NCI-H2196 (cell line): ENCODE measurements around the gene ABCD2.
"Not testable (repeated sequence)": the region's sequence is repeated elsewhere in the genome, so short reads cannot be mapped to it uniquely, and the experiment has no call there.

ENCODE experiments used
- DNase-seq: peaks from one replicate; lab custom pipeline; 2025; ENCODE audit not compliant: unreplicated experiment; lab: John Stamatoyannopoulos, UW

ABCD2 gene

DNA sequence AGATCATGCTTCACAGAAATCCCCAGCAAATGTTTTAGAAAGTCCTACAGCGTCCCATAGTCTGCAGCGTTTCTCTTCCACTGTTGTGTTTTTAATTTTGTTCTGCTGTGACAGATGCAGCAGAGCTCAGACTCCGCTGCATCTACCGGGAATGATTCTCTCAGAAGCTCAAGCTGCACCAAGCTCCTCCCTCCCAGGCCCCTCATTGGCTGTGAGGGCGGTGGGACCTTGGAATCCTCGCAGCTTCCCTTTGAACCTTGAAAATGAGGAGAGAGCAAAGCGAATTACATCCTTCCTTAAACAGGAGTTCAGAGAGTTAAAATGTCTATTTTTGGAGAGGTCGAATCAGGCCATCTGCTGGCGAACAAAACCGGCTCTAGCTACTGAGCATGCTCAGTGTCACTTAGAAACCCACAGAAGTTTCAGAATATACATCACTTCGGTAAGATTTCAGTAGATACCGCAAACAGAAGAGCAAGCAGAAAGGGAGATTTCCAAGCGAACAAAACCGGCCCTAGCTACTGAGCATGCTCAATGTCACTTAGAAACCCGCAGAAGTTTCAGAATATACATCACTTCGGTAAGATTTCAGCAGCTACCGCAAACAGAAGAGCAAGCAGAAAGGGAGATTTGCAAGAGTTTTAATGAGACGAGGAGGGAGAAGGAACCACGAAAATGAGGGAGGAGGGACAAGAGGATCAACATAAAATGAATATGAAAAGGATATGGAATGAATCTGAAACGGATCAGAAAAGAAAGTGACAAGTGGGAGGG, at the start of gene ABCD2:
ABCD2 (minus strand) TSS at position 144 of the 774 bp plus-strand sequence. CDS start 188 bp downstream, outside the sequence.
- peak; percentile 2 for DNase-seq

DNA sequence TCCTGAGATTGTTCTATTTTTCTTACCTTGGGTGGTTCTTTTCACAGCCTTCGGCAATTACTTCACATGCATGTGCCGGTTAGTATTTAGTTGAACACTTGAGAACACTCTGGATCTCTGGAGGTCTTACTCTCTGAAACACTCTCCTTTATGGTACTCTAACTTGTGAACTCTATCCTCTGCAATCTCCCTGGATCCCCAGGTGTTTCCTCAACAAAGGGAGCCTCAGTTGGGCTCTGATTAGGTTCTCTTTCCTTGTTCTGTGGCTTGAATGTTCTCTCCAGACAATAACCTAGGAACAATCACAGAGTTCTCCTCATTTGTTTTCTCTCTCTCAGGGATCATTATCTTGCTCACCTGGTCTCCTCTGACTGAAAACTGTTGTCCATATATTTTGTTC, 40.5 kb upstream of the ABCD2 start:
- no peak for DNase-seq

DNA sequence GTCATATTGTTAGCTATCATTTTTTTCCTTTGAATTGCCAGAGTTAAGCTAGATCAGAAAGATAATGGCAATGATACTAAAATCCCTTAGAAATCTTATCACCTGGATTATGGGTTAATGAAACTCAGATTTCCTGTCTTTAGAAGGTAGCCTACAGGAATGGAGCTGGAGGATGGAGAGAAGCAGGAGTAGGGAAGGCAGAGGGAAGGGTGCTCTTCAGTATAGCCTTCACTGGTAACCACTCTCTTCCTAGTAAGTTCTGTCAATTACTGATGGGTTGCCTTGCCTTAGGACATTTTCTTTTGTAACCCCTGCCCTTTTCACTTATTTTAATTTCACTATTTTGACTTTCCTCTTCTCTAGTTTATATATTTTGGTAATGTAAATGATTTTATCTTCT, 27.8 kb upstream of the ABCD2 start:
- DNase-seq, result no peak

DNA sequence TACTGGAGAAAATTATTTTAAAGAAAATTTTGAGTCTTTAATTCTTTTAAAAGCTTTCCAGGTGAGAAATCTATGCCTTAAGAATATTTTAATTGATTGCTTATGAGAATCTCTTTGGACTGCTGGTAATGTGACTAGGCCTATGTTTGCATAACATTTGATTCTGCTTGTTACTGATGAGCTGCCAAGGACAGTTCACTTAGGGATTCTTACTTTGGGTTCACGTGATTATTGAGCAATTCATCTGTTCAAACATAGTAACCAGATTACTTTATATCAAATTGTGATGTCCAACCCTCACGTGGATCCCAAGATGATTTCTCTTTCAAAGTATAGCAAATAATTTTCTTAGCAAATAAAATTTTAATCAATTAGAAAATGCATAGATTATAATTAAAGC, 27.4 kb upstream of the ABCD2 start:
- DNase-seq, result no peak

DNA sequence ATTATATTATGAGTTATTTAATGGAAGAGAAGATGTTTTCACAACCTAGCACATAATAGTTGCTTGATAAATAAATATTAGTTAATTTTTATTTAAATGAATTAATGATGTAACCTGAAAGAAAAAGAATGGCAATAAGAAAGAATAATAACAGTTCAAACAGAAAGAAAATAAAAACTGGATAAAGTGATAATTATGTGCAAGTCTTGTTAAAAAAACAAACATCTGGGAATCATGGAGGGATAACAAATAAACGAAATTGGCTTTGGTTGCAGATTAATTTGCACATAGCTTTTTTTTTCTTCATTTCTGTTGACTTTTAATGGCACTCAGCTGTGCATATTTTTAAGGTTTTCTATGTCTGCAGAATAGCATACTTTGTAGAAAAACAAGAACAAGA, 23.4 kb upstream of the ABCD2 start:
- DNase-seq, result no peak

DNA sequence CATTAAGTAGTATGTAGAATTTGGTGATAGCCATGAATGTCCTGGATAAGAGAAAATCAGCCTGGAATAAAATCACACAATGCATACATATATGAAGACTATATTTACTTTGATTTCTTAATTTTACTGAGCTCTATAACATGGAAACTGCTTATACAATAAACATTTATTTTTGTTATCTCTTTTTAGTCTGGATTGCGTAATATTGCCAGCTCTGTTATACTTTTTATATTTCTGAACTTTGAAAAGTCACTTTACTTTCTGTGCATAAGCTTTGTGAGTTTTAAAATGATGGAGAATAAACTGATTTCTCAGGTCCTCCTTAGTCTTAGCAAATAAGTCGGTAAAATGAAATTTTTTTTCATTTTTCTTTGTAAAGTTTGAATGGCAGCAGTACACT, 19.2 kb upstream of the ABCD2 start:
- DNase-seq, result no peak

DNA sequence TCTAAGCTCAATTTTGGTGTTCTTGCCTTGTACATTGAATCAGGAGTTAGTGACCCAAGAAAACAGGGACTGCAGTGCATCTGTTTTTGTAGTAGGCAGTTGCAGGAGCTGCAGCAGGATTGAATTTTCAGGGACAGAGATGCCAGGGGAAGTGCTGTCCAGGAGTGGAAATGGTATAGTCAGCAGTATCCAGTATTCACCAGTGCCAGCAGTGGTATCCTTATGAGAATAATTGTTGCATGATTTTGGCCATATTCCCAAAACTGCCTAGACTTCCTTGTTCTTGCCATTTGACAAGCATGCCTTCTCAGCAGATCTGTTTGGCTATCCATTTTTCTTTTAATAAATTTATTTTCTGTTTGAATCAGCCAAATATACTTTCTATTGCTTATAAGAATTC, 18.6 kb upstream of the ABCD2 start:
- no peak for DNase-seq

DNA sequence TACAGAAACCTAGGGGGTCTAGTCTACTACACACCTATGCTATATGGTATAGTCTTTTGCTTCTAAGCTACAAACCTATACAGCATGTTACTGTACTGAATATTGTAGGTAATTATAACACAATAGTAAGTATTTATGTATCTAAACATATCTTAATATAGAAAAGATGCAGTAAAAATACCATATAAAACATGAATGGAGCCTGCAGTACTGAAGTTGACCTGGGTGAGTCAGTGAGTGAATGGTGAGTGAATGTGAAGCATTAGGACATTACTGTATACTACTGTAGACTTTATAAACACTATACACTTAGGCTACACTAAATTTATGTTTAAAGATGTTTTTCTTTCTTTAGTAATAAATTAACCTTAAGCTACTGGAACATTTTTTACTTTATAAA, 13.1 kb upstream of the ABCD2 start:
- DNase-seq, result no peak

DNA sequence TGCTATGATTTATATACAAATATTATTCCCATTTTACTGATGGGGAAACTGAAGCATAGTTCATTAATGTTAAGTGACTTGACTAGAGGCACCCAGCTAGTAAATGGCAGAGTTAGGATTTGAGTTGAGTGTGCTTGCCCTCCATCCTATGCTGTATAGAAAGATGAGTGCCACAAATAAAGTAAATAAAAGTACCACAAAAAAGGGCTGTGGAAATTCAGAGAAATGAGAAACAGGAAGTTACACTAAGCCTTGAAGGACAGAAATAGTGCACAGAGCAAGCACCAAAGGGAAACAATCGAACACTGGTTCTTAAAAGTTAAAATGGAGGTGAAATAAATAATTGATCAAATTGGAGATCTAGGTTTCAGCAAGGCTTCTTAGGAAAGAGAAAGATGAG, 9.2 kb upstream of the ABCD2 start:
- no peak for DNase-seq

DNA sequence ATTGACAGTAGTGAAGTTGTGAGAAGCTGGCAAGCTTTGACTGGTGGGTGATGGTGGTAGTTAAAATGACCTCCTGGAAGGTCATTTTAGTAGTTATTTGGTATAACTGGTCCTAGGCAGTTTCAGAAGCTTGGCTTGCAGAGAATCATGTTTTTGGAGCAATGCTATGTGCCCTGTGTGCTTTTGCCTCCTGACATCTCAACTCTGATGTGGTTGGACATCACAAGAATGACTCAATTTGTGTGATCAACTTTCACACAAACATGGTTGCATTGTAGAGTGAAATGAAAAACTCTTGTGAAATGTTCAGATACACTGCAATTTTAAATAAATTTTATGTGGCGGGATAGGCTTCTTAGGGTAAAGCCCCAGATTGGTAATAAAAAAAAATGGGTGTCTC, 8.3 kb upstream of the ABCD2 start:
- no peak for DNase-seq

DNA sequence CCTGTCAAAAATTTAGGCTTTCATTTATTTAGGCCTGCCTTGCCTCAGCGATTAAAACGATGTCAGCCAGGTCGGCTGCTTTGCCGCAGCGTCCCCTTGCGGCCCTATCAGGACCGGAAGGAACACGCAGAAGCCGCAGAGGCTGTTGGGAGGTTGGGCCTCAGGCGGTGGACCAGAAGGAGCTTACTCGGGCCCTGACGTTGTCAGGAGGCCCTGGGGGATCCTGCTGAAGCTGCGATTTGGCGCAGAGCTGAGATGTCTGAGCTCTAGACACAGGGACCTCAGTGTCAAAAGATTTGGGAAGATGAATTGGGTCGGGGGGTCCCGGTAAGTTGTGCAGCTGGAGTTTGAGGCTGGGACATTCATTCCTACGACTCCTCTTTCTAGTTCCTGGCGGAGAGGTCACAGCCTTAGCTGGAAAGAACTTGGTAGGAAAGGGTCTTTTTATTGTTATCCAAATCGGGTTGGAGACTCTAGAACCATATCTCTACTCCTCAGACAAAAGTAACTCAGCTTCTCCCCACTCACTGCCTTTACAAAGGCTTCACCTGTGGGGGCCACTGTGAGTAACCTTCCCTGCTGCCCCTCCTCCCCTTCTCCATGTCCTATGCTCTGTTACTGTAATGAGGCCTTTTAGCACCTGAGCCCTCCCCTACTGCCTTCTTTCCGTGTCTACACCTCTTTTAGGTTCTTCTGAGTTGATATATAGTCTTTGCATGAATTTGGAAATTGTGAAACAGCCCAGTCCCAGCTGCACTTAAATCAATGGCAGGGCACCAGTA, 6.6 kb upstream of the ABCD2 start:
- no peak for DNase-seq

DNA sequence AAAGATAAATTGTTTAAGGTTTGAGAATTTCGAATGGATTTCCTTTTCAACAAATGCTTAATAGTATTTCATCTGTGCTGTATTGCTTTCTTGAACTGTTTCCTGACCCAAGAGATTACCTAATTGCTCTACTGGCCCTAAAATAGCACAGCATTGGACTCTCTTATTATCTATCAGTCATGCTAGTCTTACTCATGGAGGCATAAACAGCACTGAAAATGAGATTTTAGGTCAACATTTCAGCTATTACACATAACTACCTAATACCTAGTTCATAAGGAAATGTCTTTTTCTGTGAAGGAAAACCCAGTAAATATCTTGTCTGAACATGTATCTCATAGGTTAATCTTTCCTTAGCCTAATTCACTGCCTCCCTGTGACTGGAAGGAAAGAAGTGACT, 4.3 kb upstream of the ABCD2 start:
- no peak for DNase-seq

DNA sequence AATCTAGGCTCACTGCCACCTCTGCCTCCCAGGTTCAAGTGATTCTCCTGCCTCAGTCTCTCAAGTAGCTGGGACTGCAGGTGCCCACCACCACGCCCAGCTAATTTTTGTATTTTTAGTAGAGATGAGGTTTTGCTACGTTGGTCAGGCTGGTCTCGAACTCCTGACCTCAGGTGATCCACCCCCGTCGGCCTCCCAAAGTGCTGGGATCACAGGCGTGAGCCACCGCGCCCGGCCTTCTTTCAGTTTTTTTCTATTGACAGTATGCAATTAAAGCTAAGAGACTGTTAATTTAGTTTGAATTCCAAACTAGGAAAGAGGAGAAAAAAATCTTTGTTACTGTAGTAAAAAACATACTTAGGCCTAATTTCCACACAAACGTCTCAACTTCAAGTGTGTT, 3.6 kb upstream of the ABCD2 start:
- DNase-seq, result not testable (repeated sequence)

DNA sequence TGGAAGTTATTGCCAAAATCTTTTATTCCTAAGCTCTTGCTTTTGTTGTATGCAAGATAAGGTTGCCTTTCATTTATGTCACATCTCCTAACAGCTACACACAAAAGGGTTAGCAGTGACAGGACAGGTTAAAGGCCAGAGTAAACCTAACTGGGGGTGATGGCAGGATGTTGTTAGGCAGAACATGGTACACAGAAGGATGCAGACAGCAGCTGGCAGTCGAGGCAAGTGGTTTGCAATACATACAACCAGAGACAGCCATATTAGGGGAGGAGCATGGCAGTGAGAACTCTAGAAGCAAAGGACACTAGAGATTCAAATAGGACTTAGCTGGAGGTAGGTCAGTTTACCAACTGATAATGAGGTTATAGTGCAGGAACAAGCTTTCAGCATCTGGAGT, 2.7 kb upstream of the ABCD2 start:
- DNase-seq, result no peak

DNA sequence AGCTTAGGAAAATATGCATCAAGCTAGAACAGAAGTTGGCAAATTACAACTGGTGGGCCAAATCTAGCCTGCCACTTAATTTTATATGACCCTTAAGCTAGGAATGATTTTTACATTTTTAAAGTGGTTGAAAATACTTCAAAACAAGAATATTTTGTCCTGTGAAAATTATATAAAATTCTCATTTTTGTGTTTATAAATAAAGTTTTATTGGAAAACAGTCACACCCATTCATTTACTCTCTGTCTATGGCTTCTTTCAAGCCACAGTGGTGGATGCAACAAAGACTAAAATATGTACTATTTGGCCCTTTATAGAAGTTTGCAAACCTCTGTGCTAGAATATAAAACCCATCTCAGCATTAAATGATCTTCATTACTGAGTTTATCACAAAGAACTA, 2.1 kb upstream of the ABCD2 start:
- DNase-seq, result no peak

DNA sequence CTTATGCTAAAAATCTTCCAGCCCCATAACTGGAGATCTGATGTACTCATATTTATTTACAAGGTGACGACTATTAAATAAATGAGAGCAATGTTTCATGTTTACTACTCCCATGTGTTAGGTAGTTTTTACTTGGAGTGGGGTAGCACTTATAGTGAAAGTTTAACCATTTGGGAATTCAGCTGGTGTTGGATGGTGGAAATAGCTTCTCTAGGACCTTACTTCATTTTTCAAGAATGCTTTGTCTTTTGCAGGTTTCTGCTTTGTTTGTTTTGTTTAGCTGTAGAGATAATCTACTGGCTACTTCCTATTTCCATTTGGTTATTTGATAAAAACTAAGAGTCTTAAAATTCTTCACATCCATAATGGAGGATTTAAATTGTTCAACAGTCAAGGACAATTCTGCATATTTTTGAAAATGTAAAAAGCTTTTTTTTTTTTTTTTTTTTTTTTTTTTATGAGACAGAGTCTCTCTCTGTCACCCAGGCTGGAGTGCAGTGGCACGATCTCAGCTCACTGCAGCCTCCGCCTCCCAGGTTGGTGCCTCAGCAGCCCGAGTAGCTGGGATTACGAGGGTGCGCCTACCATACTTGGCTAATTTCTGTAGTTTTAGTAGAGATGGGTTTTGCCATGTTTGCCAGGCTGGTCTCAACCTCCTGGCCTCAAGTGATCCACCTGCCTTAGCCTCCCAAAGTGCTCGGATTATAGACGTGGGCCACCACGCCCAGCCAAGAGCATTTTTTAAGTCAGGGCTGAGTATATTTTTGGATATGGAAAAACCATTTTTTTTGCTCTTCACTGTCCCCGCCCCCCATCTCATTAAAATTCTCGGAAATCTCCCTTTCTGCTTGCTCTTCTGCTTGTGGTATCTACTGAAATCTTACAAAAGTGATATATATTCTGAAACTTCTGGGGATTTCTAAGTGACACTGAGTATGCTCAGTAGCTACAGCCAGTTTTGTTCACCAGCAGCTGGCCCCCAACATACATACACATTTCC, 1.4 kb upstream of the ABCD2 start:
- DNase-seq, result no peak

DNA sequence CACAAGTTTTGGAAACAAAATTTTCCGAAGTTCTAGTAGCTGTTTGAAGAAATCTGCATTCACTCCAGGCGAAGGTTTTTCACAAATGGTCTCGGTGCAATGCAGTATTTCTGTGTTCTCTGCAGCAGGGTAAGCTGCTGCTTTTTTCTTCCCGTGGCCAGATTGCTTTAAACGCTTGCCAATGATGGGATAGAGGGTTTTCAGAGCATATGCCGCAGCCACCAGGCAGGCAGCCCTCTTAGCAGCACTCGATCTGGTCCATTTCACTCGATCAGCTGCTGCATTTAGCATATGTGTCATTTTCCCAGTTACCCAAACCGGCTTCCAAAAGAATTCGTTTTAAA, 315 bp downstream of the ABCD2 start:
- DNase-seq, result no peak

DNA sequence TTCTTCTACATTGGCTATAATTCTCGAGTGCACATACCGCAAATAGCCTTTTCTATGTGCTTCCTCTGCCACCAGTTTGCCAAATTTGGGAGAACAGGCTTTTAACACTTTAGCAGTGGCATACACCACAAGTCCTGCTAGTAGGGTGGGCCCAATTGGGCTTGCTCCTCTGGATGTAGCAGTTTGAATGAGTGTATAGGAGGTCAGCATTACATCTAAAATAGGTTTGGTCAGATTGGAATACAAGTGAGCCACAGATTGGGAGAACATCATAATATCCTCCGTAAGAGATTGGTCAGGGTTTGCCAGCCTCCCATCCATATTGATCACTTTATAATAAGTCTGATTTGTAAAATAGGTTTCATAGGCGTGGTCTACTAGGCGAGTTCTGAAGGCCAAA, 902 bp downstream of the ABCD2 start:
- no peak for DNase-seq

DNA sequence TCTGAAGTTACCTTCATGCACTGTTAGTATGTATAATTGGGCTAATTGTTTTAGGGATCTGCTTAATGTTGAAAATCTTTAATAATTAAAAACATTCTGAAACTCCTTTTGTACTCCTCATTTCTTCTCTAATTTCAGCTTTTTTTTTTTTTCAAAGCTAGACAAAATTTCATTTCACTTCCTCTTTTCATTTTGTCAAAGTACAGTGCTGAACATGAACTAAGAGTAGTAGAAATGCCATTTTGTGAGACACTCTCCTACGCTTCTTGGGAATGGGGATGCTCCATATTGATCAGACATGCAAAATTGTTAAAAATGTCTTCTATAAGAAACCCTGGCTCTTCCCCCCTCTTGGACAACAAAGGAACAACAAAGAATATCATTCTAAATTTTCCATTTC, 1.7 kb downstream of the ABCD2 start:
- no peak for DNase-seq

DNA sequence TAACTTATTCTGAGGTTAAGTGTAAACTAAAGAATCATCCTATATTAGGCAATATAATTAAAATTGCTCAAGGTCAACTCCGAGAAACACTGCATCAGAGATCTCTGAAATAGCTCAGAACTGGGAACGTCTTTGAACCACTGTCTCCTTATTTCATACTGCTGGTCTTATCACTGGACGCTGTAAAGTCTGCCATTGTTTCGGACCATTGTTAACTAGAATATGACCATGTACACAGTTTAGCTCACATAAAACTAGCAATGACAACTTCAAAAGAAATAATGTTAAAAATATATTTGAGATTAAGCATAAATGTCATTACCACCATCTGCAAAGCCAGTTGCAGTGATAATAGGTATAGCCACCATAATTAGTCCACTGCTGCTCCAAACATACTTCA, 2.9 kb downstream of the ABCD2 start:
- DNase-seq, result no peak

DNA sequence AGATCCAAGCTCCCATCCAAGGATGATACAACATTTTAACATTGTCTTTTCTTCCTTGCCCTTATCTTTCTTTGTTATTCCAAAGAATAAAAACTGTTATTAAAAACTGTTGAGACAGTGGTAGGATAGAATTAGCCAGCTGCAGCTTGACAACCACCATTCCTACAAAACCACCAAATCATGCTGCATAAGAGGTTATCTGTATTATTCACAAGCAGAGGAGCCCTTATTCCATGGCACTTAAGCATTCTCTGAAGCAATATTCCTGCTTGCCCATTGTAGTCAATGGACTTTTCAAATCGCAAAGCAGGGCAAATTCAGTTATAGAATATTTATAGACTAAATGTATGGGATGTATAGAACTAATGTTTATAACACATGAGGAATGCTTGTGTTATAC, 3.4 kb downstream of the ABCD2 start:
- DNase-seq, result no peak

DNA sequence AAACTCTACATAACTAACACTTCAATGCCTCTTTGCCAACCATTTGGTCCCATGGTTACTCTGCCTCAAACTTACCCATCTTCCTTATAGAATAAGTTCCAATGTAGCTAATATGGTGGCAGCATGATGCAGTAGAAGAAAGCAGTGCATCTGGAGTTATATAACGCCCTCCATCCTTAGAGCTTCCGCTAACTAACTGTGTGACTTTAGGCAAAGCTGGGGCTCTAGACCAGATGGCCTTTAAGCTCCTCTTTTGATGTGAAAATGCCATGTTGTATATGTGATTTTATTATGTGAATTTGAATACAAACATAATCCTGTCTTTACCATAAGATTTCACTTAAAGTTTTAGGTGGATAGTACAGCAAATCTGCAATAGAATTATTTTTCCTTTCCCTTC, 6.1 kb downstream of the ABCD2 start:
- DNase-seq, result no peak
